Body of pancreas (tissue), 4 donors: ENCODE measurements around the gene MAP3K4.

Experiments
- CTCF ChIP-seq, 7 experiments: fragments of 450-650 bp in 4 of 7; fragments of 200-600 bp in 3 of 7; sonication (generic) in 3 of 7; IDR thresholded peaks; one replicate each; pipeline ENCODE4 v1.5.1; 2016 to 2019; ENCODE audit warnings: antibody characterized with exemption in 7 of 7
- POLR2A ChIP-seq, 3 donors: fragments of 450-650 bp; IDR thresholded peaks; one replicate each; pipeline ENCODE4 v1.6.1; 2016; ENCODE audit warnings: antibody characterized with exemption in 3 of 3, mild to moderate bottlenecking in 2 of 3

GRCh38 chr6:161023316-161023715 is 31.7 kb downstream of the MAP3K4 start:
- no peak for TF ChIP-seq CTCF (IDR thresholded peaks at IDR 0.05)
- TF ChIP-seq POLR2A (IDR thresholded peaks at IDR 0.05), result no peak
